Retina (tissue), 1 donor: ENCODE results near the gene ZNF446.
"Not testable (repeated sequence)": the region's sequence is repeated elsewhere in the genome, so short reads cannot be mapped to it uniquely, and the experiment has no call there.

Source experiments
- DNase-seq: peaks from one replicate; pipeline ENCODE4 v3.0.0-alpha.2; 2016

The ZNF446 gene

GRCh38 chr19:58507602-58508223 lies 31.6 kb downstream of the ZNF446 start:
- DNase-seq = not testable (repeated sequence)

DNA sequence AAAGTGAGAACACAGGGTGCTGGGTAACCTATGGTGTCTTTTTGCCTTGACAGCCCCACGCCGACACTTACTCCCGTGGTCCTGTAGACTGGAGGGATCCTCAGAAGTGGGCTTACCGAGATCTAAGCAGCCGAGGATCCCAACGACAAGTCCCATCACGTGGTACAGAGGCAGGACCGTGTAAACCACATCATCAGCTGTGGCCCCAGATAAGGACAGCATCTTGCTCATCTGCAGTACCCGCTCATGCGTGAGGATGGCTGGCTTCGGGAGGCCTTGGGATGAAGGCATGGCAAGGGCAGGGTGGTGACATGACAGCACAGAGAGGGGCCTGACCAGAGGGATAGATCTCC lies 33.6 kb downstream of the ZNF446 start:
- DNase-seq = no peak

DNA sequence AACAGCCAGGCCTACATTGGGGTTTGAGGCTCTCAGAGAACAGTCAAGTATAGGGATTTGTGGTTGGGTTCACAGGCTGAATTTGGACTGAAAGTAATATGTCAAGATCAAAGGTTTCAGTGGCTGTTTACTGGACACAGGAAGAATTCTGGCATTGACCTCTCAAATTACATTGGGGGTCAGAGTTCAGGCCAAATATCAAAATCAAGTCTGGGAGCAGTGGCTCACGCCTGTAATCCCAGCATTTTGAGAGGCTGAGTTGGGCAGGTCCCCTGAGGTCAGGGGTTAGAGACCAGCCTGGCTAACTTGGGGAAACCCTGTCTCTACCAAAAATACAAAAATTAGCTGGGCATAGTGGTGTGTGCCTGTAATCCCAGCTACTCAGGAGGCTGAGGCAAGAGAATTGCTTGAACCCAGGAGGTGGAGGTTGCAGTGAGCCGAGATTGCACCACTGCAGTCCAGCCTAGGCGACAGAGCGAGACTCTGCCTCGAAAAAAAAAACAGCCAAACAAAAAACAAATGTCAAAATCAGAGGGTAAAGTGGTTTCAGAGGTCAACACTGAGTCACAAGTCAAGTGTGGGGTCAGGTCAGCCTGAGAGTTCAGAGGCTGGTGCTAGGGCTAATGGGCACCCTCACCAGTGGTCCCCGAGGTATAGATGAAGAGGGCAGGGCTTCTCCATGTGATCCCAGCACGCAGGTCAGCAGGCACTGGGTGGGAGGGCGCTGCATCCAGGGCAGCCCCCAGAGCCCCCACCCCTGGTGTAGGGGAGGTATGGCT lies 34.1 kb downstream of the ZNF446 start:
- no peak for DNase-seq

GRCh38 chr19:58511353-58512208 lies 35.4 kb downstream of the ZNF446 start, which contains the start of gene SLC27A5:
SLC27A5 (minus strand) TSS chr19:58511992; CDS start chr19:58511955, 37 bp downstream.
- no peak for DNase-seq

DNA sequence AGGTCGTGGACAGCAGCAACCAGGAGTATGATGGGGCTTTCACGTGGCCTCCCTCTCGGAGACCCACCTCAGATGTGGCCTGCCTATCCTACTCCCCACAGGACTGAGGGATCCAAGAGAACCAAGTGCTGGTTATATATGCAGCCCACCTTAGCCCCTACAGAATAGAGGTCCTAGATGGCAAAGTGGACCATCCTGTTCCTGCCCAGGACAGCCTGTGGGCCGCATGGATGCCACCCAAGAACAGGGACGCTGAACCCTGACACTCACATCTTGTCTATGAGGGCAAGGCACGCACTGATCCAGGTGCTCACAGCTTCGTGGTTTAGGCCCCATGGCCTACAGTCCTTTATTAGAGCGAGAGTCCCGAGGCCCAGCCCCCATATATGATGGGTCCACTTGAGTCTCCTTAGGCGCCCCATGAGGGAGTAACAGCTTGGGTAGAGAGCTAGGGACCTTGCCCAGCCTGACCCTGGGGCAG lies 37.1 kb downstream of the ZNF446 start:
- DNase-seq = no peak

- DNase-seq = peak; percentile 93
These were observed 37.8 kb downstream of the ZNF446 start for GRCh38 chr19:58513694-58514563.

DNA sequence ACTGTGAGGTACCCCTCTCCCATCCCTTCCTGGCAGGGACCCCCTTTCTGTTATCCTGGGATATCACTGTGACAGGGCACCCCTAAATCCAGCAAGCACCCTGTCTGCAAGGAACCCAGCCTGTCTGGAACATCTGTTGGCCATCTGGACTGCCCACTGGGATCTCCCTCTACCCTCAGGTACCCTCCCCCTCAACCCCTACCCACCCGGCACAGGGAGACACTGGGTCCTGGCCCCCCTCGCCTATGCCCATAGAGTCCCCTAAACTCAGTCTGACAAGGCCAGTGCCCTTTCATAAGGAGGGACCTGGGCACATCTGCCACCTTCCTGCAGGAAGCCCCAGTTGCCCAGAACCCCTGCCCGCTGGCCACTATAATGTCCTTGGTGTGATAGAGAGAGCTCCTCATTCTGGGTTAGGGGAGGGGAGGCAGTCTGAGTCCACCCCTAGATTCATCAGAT lies 38.4 kb downstream of the ZNF446 start:
- no peak for DNase-seq

DNA sequence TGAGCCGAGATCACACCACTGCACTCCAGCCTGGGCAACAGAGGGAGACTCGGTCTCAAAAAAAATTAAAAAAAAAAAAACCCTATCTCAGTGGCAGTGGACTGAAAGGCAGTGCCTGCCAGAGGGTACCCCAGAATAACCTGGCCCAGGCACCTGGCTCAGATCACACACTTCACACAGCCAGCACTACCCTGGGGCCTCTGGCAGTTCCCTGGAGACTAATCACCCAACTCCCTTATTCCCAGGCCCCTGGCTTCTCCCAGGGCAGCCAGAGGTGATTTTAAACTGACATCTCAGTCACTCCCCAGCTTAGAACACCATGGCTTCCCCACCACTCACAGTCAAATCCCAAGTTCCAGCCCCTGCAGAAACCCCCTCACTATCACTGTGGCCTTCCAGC lies 39.1 kb downstream of the ZNF446 start:
- no peak for DNase-seq

- DNase-seq = no peak
These were observed 40.2 kb downstream of the ZNF446 start for GRCh38 chr19:58516246-58516836.

DNA sequence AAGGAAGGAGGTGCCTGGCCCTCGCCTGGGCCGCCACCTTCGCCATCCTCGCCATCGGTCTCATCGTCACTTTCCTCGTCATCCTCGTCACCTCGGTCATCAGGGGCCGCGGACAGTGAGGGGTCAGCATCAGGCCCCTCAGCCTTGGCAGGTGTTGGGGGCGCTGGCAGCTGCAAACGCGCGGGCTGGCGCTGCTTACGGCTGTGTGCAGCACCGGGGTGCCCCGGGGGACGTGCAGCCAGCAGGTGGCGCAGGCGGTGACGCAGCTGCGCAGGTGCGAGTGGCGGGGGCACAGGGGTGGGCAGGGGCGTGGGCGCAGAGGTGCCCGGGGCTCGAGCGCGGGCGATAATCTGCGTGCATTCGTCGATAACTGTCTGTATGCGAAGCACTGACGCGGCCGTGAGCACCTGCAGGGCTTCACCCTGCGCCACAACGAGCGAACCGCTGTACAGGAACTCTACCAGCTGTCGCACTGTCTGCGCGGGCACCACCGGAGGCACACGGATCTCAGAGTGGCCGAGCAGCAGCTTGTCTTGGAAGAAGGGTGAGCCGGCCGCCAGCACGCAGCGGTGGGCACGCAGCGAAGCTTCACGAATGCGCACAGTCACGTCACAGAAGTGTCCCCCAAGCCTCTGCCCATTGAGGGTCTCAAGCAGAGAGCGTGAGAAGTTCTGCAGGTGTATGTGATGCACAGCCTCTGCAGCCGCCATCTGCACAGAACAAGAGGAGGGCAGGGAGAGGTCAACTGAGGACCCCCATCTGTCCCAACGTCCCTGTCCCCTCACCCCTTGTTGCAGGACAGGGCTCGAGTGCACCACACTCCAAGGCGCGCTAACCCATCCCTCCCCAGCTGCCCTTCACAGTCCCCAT lies 41.0 kb downstream of the ZNF446 start:
- DNase-seq = no peak

DNA sequence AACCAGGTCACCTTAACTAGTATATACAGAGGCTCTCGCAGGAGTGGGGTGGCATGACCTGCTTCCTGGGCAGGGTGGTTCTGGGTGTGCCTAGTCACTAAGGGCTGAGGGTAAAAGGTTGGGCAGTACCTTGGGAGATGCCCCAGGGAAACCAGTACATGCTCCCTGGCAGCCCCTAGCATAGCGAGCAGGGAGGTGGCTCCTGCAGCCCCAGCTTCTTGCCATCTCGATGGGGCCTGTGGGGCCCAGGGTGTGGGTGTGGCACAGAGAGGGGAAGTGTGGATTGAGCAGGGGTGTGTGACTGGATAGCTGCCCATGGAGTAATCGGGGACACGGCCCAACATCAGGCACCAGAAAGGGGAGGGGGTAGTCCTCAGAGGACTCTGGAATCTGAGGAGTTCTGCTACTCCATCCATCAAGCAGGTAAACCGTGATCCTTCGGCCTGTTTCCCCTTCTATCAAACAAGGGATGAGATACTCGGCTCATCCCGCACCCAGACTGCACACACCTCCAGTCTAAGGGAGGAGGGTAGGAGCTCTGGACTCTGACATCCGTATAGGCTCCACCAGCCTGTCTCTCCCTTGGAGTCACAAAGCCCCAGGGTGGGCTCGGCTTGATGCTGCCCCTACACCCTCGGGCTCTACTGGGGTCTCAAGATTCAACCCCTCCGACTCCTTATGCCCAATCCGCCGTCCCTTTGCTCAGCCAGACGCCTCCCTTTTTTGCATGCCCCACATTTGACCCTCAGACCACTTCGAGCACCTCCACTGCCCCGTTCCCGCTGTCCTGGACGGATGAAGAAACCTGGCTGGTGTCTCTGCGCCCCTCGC lies 42.3 kb downstream of the ZNF446 start:
- no peak for DNase-seq

DNA sequence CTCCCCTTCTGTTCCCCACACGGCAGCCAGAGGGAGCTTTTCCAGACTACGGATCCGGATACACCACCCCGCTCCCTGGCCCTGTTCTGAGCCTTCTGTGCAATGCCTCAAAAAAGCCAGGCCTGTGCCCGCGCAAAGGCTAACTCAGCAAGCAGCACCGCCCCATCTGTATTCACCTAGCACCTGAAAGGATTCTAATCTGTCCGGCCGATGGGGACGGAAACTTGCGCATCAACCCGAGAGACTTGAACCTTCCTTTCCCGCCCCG lies 42.9 kb downstream of the ZNF446 start:
- DNase-seq = peak; percentile 91

DNA sequence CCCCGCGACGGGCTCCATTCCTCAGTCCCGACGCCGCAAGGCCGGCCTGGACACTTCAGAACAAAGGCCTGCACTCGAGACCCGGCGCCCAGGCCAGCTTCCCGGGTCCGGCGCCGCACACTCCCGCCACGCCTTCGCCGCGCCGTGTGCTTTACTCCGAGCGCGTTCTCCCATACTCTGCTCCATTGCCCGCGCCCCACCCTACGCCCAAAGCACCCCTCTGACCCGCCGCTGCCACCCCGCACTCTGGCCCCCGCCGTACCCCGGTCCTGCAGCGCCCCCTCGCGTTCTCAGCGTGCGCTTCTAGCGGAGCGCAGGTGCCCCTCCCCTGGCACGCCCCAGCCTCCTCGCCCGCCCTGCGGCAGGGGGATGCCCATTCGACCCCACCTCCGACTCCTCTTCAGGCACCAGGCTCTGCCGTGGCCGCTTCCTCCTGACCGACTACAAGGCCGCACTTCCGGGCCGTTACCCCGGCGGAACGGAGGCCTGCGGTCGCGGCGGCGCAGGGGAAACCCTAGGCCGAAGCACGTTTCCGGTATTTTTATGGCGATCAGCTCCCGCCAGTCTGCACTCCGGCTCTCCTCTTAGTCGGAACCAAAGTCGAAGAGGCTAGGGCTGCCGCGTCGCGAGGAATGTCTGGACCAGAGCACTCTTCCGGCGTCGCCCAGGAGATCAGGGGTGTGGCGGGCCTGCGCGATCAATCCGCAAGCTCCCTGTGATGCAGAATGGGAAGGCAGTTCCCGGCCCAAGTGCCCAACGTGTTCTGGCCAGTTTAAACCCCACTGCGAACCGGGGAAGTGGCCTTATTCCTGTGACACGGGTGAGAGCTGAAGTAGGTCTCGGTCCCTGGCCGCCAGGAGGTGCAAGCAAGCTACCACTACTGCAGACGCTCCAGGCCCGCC lies 43.5 kb downstream of the ZNF446 start, which contains the start of gene ZBTB45:
Gene ZBTB45 (minus strand): TSS at position 456 of the 902 bp plus-strand sequence. CDS start 2,137 bp downstream, outside the sequence.
- DNase-seq = peak; percentile 97

- DNase-seq = no peak
These were observed 44.1 kb downstream of the ZNF446 start for GRCh38 chr19:58520257-58520599.

- DNase-seq = no peak
These were observed 45.5 kb downstream of the ZNF446 start for GRCh38 chr19:58521651-58522050.

DNA sequence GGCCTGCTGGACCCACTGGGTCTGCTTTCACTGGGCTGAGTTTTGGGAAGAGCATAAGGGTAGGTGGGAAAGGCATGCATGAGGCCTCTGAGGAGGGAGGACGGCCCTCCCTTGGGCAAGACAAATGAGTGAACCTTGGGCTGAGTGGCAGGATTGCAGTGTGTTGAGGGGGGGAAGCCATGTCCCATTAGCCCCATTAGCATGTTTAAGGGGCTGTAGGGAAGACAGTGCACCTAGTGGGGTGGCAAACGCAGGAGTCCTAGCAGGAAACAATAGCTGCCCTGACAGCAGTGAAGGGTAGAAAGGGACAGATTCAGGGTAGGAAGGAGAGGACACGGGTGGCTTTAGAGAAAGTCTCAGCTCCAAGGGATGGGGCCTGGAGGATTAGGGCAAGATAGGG lies 46.6 kb downstream of the ZNF446 start:
- DNase-seq = no peak

DNA sequence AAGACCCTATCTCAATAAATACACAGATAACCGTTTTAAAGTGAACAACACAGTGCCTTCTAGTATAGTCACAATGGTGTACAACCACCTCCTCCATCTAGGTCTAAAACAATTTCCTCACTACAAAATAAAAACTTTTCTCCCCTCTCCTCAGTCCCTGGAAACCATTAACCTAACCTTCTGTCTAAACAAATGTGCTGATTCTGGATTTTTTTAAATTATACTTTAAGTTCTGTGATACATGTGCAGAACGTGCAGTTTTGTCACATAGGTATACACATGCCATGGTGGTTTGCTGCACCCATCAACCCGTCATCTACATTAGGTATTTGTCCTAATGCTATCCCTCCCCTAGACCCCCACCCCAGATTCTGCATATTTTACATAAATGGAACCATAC lies 53.3 kb downstream of the ZNF446 start:
- no peak for DNase-seq
